HG02981 (cell line): ENCODE results near the gene ZNF592.
"Not testable (repeated sequence)": the region's sequence is repeated elsewhere in the genome, so short reads cannot be mapped to it uniquely, and the experiment has no call there.

ENCODE experiments used
- ATAC-seq: cut with Tn5 transposase; IDR thresholded peaks from one replicate; pipeline ENCODE4 v1.9.1; 2021; ENCODE audit warnings: mild to moderate bottlenecking, moderate library complexity; ENCODE audit not compliant: unreplicated experiment

The ZNF592 gene

GRCh38 chr15:84747416-84748273 is 747 bp upstream of the ZNF592 start:
- peak; percentile 43 for ATAC-seq

- no peak for ATAC-seq
Measured at GRCh38 chr15:84749111-84749991, 959 bp downstream of the ZNF592 start.

GRCh38 chr15:84750583-84751092 is 2.2 kb downstream of the ZNF592 start:
- ATAC-seq = no peak

GRCh38 chr15:84751721-84752120 is 3.3 kb downstream of the ZNF592 start:
- ATAC-seq = not testable (repeated sequence)

GRCh38 chr15:84752195-84752594 is 3.8 kb downstream of the ZNF592 start:
- no peak for ATAC-seq

GRCh38 chr15:84752700-84753099 is 4.3 kb downstream of the ZNF592 start:
- ATAC-seq = no peak

- not testable (repeated sequence) for ATAC-seq
Measured at GRCh38 chr15:84754889-84755288, 6.5 kb downstream of the ZNF592 start.

GRCh38 chr15:84755736-84756527 is 7.5 kb downstream of the ZNF592 start:
- ATAC-seq = no peak

GRCh38 chr15:84759018-84759417 is 10.6 kb downstream of the ZNF592 start:
- ATAC-seq = no peak

GRCh38 chr15:84760219-84760618 is 11.8 kb downstream of the ZNF592 start:
- no peak for ATAC-seq

GRCh38 chr15:84761607-84762131 is 13.3 kb downstream of the ZNF592 start:
- peak; percentile 60 for ATAC-seq

- no peak for ATAC-seq
Measured at GRCh38 chr15:84762840-84763572, 14.6 kb downstream of the ZNF592 start.

GRCh38 chr15:84764585-84764984 is 16.2 kb downstream of the ZNF592 start:
- ATAC-seq = no peak

- ATAC-seq = no peak
Measured at GRCh38 chr15:84764989-84765388, 16.6 kb downstream of the ZNF592 start.

GRCh38 chr15:84765675-84766074 is 17.3 kb downstream of the ZNF592 start:
- ATAC-seq = no peak

- ATAC-seq = no peak
Measured at GRCh38 chr15:84766461-84767035, 18.2 kb downstream of the ZNF592 start.

- no peak for ATAC-seq
Measured at GRCh38 chr15:84772031-84772430, 23.6 kb downstream of the ZNF592 start.

GRCh38 chr15:84772467-84772866 is 24.1 kb downstream of the ZNF592 start:
- ATAC-seq = no peak

- no peak for ATAC-seq
Measured at GRCh38 chr15:84773716-84774115, 25.3 kb downstream of the ZNF592 start.
